ENCODE measurements around the gene THAP12. TPM values are rescaled to one million over a fixed set of nuclear protein-coding genes. Genes with fewer than 3 reads are reported as not detected.

The THAP12 gene
- total RNA-seq, 1 donor from 2014 or later, result 42.7 TPM

Other genes starting within 250 kb of the THAP12 start
- 3.6 TPM for gene WNT11, start 174.6 kb downstream of the THAP12 start, total RNA-seq (ENCODE audit: unreplicated experiment)
- gene GVQW3, start 191 bp upstream of the THAP12 start, total RNA-seq (ENCODE audit: unreplicated experiment), result 6.1 TPM
- 20.2 TPM for gene EMSY, start 63.9 kb upstream of the THAP12 start, total RNA-seq (ENCODE audit: unreplicated experiment)

Measured in endothelial cell (in vitro differentiated cells).